NB4 (cell line): Measurements from ENCODE around the gene TUBB3.

Experiments
- CTCF ChIP-seq: IDR thresholded peaks from one replicate; pipeline ENCODE4 v1.5.1; 2012; ENCODE audit warnings: low read depth, low read length
- MAX ChIP-seq: IDR thresholded peaks from 2 replicates; pipeline ENCODE4 v1.6.1; 2011; ENCODE audit warnings: low read depth, low read length
- MYC ChIP-seq: IDR thresholded peaks from 2 replicates; pipeline ENCODE4 v1.6.1; 2011; ENCODE audit warnings: low read depth, low read length
- POLR2A ChIP-seq: IDR thresholded peaks from 2 replicates; pipeline ENCODE4 v1.6.1; 2011; ENCODE audit warnings: mild to moderate bottlenecking; ENCODE audit not compliant: insufficient read length; ENCODE audit errors: extremely low read depth

- TF ChIP-seq CTCF (no peak), POLR2A (no peak), MYC (no peak), MAX (no peak)
Observed at GRCh38 chr16:89955001-89955685, 32.0 kb downstream of the TUBB3 start.
